CD14-positive monocyte (primary cell): ENCODE measurements around the gene ITGB1BP2. TPM values are rescaled to one million over a fixed set of nuclear protein-coding genes. Genes with fewer than 3 reads are reported as not detected.
"Not testable (repeated sequence)": the region's sequence is repeated elsewhere in the genome, so short reads cannot be mapped to it uniquely, and the experiment has no call there.

Experiments
- DNase-seq, 3 donors: peaks; one replicate each; pipeline ENCODE4 v3.0.0-alpha.2; 2011 to 2022
- H2AFZ ChIP-seq: 2 replicates; pipeline ENCODE4 v1.6.0; 2012; ENCODE audit warnings: mild to moderate bottlenecking, low read depth, low read length, inconsistent platforms; ENCODE audit not compliant: insufficient read depth, poor library complexity, severe bottlenecking
- H3K27ac ChIP-seq, 2 donors: 1 replicate in 1 of 2; 2 replicates in 1 of 2; pipeline ENCODE4 v1.5.1; 2012 to 2013; ENCODE audit warnings: low read length in 2 of 2, control low read depth in 1 of 2, inconsistent platforms in 1 of 2, low read depth in 1 of 2, mild to moderate bottlenecking in 1 of 2
- H3K27me3 ChIP-seq, 2 donors: one replicate each; pipeline versions ENCODE4 v1.6.0 to v1.6.1; 2011 to 2013; ENCODE audit warnings: low read length in 2 of 2; ENCODE audit not compliant: control insufficient read depth in 2 of 2, insufficient read depth in 2 of 2
- H3K36me3 ChIP-seq, 2 donors: replicated peaks in 1 of 2; 1 replicate in 1 of 2; 2 replicates in 1 of 2; pipeline versions ENCODE4 v1.5.1 to v1.6.1; 2012 to 2013; ENCODE audit warnings: low read length in 2 of 2, control low read depth in 1 of 2, inconsistent platforms in 1 of 2, mild to moderate bottlenecking in 1 of 2; ENCODE audit not compliant: insufficient read depth in 2 of 2, control insufficient read depth in 1 of 2
- H3K4me1 ChIP-seq, 2 donors: 1 replicate in 1 of 2; 2 replicates in 1 of 2; pipeline versions ENCODE4 v1.5.1 to v1.6.1; 2012 to 2013; ENCODE audit warnings: low read length in 2 of 2, control low read depth in 1 of 2, inconsistent platforms in 1 of 2, mild to moderate bottlenecking in 1 of 2, moderate library complexity in 1 of 2; ENCODE audit not compliant: insufficient read depth in 2 of 2, control insufficient read depth in 1 of 2
- H3K4me2 ChIP-seq: replicated peaks from 2 replicates; pipeline ENCODE3; 2012; ENCODE audit warnings: low read length, moderate library complexity, mild to moderate bottlenecking; ENCODE audit not compliant: poor library complexity, severe bottlenecking; ENCODE audit errors: extremely low read depth
- H3K4me3 ChIP-seq, 3 experiments: fragments of 200-600 bp in 1 of 3; sonication (generic) in 1 of 3; replicated peaks in 1 of 3; 1 replicate in 2 of 3; 2 replicates in 1 of 3; pipeline ENCODE4 v1.5.1; 2011 to 2013; ENCODE audit warnings: low read length in 3 of 3, mild to moderate bottlenecking in 3 of 3, control low read depth in 2 of 3, low read depth in 2 of 3, inconsistent platforms in 1 of 3, moderate library complexity in 1 of 3
- H3K79me2 ChIP-seq: 2 replicates; pipeline ENCODE4 v1.6.0; 2012; ENCODE audit warnings: mild to moderate bottlenecking, control low read depth, inconsistent platforms, low read length, moderate library complexity; ENCODE audit not compliant: insufficient read depth
- H3K9ac ChIP-seq: 2 replicates; pipeline ENCODE4 v1.6.0; 2017; ENCODE audit warnings: low read length, mild to moderate bottlenecking; ENCODE audit not compliant: insufficient read depth, poor library complexity, severe bottlenecking
- H3K9me3 ChIP-seq, 2 donors: replicated peaks in 1 of 2; 1 replicate in 1 of 2; 2 replicates in 1 of 2; pipeline versions ENCODE4 v1.5.1 to v1.6.1; 2012 to 2013; ENCODE audit warnings: low read length in 2 of 2, control low read depth in 1 of 2; ENCODE audit not compliant: control insufficient read depth in 1 of 2, insufficient read depth in 1 of 2
- H4K20me1 ChIP-seq: 2 replicates; pipeline ENCODE4 v1.6.0; 2012; ENCODE audit warnings: mild to moderate bottlenecking, low read length, control low read depth, moderate library complexity; ENCODE audit not compliant: insufficient read depth
- H3K27ac Mint-ChIP-seq, 7 donors: one replicate each; pipeline ENCODE4 v1.8.0; 2020; ENCODE audit warnings: mild to moderate bottlenecking in 7 of 7, mixed read lengths in 7 of 7, moderate library complexity in 6 of 7, inconsistent platforms in 2 of 7
- H3K27me3 Mint-ChIP-seq, 3 donors: one replicate each; pipeline ENCODE4 v1.8.0; 2021 to 2022; ENCODE audit warnings: low read depth in 3 of 3, mild to moderate bottlenecking in 3 of 3, mixed read lengths in 3 of 3, moderate library complexity in 3 of 3, inconsistent platforms in 1 of 3
- H3K36me3 Mint-ChIP-seq, 2 donors: one replicate each; pipeline ENCODE4 v1.8.0; 2020; ENCODE audit warnings: mixed read lengths in 2 of 2, inconsistent platforms in 1 of 2, mild to moderate bottlenecking in 1 of 2
- H3K4me1 Mint-ChIP-seq: one replicate; pipeline ENCODE4 v1.8.0; 2020; ENCODE audit warnings: mild to moderate bottlenecking, mixed read lengths
- H3K4me3 Mint-ChIP-seq, 2 donors: one replicate each; pipeline ENCODE4 v1.8.0; 2020; ENCODE audit warnings: mild to moderate bottlenecking in 2 of 2, mixed read lengths in 2 of 2, moderate library complexity in 1 of 2
- H3K9me3 Mint-ChIP-seq, 7 donors: one replicate each; pipeline ENCODE4 v1.8.0; 2020 to 2022; ENCODE audit warnings: mixed read lengths in 7 of 7, mild to moderate bottlenecking in 6 of 7, moderate library complexity in 6 of 7, inconsistent platforms in 2 of 7
- WGBS: methylation state at CpG from one replicate; pipeline ENCODE4 v1.1.5; 2013; ENCODE audit warnings: missing lambda C conversion rate; ENCODE audit not compliant: insufficient coverage; 5-methylcytosine and 5-hydroxymethylcytosine counted together
- intact Hi-C, 2 donors: fragments of 100-400 bp; cut with micrococcal nuclease; formaldehyde crosslinking; loops; one replicate each; pipeline versions ENCODE4 v1.15.0 to v1.15.1; 2023
- polyA plus RNA-seq, 3 donors: library from polyadenylated mRNA; depleted of rRNA in 1 of 3; unstranded in 2 of 3; stranded (reverse) in 1 of 3; fragments of 300-500 nt in 2 of 3; fragments of >200 nt in 1 of 3; fragmentation: Illumina TruSeq in 2 of 3; gene quantifications; 1 replicate in 2 of 3; 2 replicates in 1 of 3; pipeline ENCODE4 v1.2.3, GENCODE V29; 2012 to 2021
- TF ChIP-seq, protein P1 (sequence below): fragments of 200-600 bp; IDR thresholded peaks from one replicate; pipeline ENCODE4 v1.8.0; 2022; ENCODE audit warnings: antibody characterized with exemption, mild to moderate bottlenecking

Gene ITGB1BP2
- polyA plus RNA-seq, 3 donors: 1.2 TPM; not detected in 2

DNA sequence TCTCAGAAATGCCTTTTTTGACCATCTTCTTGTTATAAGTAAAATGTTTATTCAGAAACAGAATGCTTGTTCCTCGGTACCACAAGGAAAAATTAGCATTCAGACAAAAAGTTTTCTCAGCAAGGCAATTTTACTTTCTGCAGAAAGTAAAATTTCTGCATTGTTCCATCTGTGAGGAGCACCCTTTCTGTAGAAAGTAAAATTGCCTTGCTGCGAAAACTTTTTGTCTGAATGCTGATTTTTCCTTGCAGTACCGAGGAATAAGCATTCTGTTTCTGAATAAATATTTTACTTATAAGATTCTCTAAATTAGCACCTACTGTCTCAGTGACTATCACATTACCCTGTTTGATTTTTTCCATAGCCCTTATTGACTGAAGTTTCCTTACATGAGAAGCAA, 24.8 kb downstream of the ITGB1BP2 start:
- no peak overlapping the region for H3K4me3 Mint-ChIP-seq
- WGBS: no CpG with 5 or more reads among the region's 3 CpGs
- H3K36me3 ChIP-seq: no peaks in the 10 kb centered on the region
- H4K20me1 ChIP-seq: no peaks in the 10 kb centered on the region
- no peaks in the 10 kb centered on the region for H3K79me2 ChIP-seq
- H3K36me3 Mint-ChIP-seq: peaks cover 0 to 1% of the 10 kb centered on the region in 2 donors
- peaks cover 0 to 50% (median 32%) of the 10 kb centered on the region in 7 donors for H3K9me3 Mint-ChIP-seq
- H3K9me3 ChIP-seq: peaks cover 8 to 12% of the 10 kb centered on the region in 2 donors
- H3K4me3 ChIP-seq: no peak overlapping the region
- no peaks in the 10 kb centered on the region for H3K4me1 Mint-ChIP-seq
- no peak for DNase-seq
- no peak overlapping the region for H3K27ac Mint-ChIP-seq
- H2AFZ ChIP-seq: no peak overlapping the region
- TF ChIP-seq, protein P1, sequence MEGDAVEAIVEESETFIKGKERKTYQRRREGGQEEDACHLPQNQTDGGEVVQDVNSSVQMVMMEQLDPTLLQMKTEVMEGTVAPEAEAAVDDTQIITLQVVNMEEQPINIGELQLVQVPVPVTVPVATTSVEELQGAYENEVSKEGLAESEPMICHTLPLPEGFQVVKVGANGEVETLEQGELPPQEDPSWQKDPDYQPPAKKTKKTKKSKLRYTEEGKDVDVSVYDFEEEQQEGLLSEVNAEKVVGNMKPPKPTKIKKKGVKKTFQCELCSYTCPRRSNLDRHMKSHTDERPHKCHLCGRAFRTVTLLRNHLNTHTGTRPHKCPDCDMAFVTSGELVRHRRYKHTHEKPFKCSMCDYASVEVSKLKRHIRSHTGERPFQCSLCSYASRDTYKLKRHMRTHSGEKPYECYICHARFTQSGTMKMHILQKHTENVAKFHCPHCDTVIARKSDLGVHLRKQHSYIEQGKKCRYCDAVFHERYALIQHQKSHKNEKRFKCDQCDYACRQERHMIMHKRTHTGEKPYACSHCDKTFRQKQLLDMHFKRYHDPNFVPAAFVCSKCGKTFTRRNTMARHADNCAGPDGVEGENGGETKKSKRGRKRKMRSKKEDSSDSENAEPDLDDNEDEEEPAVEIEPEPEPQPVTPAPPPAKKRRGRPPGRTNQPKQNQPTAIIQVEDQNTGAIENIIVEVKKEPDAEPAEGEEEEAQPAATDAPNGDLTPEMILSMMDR: no peak
- H3K4me2 ChIP-seq: no peak overlapping the region
- intact Hi-C loops: no loop called here
- no peaks in the 10 kb centered on the region for H3K4me1 ChIP-seq
- H3K9ac ChIP-seq: no peak overlapping the region
- no peak overlapping the region for H3K27ac ChIP-seq
- H3K27me3 ChIP-seq: no peaks in the 10 kb centered on the region
- no peaks in the 10 kb centered on the region for H3K27me3 Mint-ChIP-seq

- H3K4me1 ChIP-seq, H2AFZ ChIP-seq, intact Hi-C loops, H3K4me3 Mint-ChIP-seq, H3K4me3 ChIP-seq, DNase-seq, H3K4me1 Mint-ChIP-seq, H3K4me2 ChIP-seq, H3K27me3 Mint-ChIP-seq, H3K27ac ChIP-seq, H3K9me3 Mint-ChIP-seq, H3K9ac ChIP-seq, H3K36me3 Mint-ChIP-seq, H3K79me2 ChIP-seq, H3K27me3 ChIP-seq, H3K27ac Mint-ChIP-seq, H4K20me1 ChIP-seq, H3K36me3 ChIP-seq, H3K9me3 ChIP-seq: not testable (repeated sequence)
- no CpG with 5 or more reads among the region's 5 CpGs for WGBS
Observed at GRCh38 chrX:71349151-71349665, 47.7 kb downstream of the ITGB1BP2 start.

DNA sequence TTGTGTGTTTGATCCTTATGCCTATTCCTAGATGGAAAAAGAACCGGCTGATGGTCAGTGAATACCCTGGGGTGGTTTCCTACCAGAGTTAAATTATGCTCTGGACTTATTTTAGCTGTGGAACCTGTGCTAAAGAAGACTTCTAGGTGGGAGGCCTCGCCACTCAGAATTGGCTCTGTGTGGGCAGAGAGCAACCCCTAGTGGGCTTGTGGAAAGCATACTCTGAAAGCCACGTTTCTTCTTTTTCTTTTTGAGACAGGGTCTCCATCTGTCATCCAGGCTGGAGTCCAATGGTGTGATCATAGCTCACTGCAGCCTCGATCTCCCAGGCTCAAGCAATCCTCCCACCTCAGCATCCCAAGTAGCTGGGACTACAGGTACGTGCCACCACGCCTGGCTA, 48.3 kb downstream of the ITGB1BP2 start:
- H3K9ac ChIP-seq, H3K27me3 ChIP-seq, H3K36me3 ChIP-seq, H3K27ac Mint-ChIP-seq, H3K9me3 ChIP-seq, DNase-seq, H3K27ac ChIP-seq, H4K20me1 ChIP-seq, H3K79me2 ChIP-seq, H3K4me2 ChIP-seq, H3K4me3 Mint-ChIP-seq, H2AFZ ChIP-seq, H3K36me3 Mint-ChIP-seq, H3K27me3 Mint-ChIP-seq, intact Hi-C loops, H3K9me3 Mint-ChIP-seq, H3K4me1 ChIP-seq, H3K4me3 ChIP-seq, H3K4me1 Mint-ChIP-seq: not testable (repeated sequence)
- no CpG with 5 or more reads among the region's 6 CpGs for WGBS

- H3K27ac Mint-ChIP-seq, H3K4me2 ChIP-seq, intact Hi-C loops, H3K79me2 ChIP-seq, H3K36me3 ChIP-seq, H3K27ac ChIP-seq, H3K9ac ChIP-seq, H3K4me1 ChIP-seq, H3K4me1 Mint-ChIP-seq, H3K4me3 ChIP-seq, DNase-seq, H3K36me3 Mint-ChIP-seq, H3K9me3 Mint-ChIP-seq, H2AFZ ChIP-seq, H3K4me3 Mint-ChIP-seq, H3K27me3 ChIP-seq, H4K20me1 ChIP-seq, H3K9me3 ChIP-seq: not testable (repeated sequence)
- WGBS: no CpG with 5 or more reads among the region's 5 CpGs
- peaks cover 0 to 12% (median 0%) of the 10 kb centered on the region in 3 donors for H3K27me3 Mint-ChIP-seq
Observed at GRCh38 chrX:71352439-71352838, 50.9 kb downstream of the ITGB1BP2 start.
